Measurements from ENCODE around the gene PLEKHB2.

DNA sequence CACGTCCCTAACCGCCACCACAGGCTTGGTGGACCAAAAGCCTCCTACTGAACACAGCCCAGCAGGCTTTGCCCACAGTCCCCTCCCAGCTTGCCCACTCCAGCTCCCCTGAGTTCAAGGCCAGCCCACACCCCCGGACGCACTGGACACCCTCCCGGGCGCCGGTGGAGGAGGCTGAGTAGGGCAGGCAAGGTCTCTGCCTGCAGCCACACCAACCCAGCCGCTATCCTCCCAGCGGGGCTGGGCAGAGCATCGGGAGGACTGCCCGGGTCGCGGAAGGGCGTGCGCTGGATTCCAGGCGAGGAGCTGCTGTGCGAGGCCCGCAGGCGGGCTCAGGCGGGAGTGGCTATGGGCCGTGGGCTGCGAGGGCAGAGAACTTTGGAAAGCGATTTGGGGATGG lies 49.5 kb downstream of the PLEKHB2 start:
- TF ChIP-seq POLR2A (IDR thresholded peaks at IDR 0.05; ENCODE audit: low read length) (no peak), CHD2 (IDR thresholded peaks at IDR 0.05; ENCODE audit: low read length, partially characterized antibody) (no peak), EHMT2 (IDR thresholded peaks at IDR 0.05; ENCODE audit: low read depth) (no peak)
- TF ChIP-seq, protein P1, sequence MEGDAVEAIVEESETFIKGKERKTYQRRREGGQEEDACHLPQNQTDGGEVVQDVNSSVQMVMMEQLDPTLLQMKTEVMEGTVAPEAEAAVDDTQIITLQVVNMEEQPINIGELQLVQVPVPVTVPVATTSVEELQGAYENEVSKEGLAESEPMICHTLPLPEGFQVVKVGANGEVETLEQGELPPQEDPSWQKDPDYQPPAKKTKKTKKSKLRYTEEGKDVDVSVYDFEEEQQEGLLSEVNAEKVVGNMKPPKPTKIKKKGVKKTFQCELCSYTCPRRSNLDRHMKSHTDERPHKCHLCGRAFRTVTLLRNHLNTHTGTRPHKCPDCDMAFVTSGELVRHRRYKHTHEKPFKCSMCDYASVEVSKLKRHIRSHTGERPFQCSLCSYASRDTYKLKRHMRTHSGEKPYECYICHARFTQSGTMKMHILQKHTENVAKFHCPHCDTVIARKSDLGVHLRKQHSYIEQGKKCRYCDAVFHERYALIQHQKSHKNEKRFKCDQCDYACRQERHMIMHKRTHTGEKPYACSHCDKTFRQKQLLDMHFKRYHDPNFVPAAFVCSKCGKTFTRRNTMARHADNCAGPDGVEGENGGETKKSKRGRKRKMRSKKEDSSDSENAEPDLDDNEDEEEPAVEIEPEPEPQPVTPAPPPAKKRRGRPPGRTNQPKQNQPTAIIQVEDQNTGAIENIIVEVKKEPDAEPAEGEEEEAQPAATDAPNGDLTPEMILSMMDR (IDR thresholded peaks at IDR 0.05), result no peak
- TF ChIP-seq, protein P2, sequence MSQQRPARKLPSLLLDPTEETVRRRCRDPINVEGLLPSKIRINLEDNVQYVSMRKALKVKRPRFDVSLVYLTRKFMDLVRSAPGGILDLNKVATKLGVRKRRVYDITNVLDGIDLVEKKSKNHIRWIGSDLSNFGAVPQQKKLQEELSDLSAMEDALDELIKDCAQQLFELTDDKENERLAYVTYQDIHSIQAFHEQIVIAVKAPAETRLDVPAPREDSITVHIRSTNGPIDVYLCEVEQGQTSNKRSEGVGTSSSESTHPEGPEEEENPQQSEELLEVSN (IDR thresholded peaks at IDR 0.05; ENCODE audit: borderline replicate concordance, low read depth), result no peak

All from A549 (cell line).